Erythroblast (primary cell): ENCODE results near the gene PTGR1.

Experiments
- GATA1 ChIP-seq: IDR thresholded peaks from 2 replicates; pipeline ENCODE4 v1.6.1; 2011; ENCODE audit warnings: low read depth, mild to moderate bottlenecking, control low read depth, low read length, moderate library complexity
- POLR2A ChIP-seq: IDR thresholded peaks from 2 replicates; pipeline ENCODE4 v1.6.1; 2011; ENCODE audit warnings: mild to moderate bottlenecking, low read length

GRCh38 chr9:111601237-111602018 lies 2.0 kb upstream of the PTGR1 start:
- TF ChIP-seq POLR2A, result no peak
- TF ChIP-seq GATA1, result no peak
